A673 (cell line): ENCODE results near the gene ENAM.

Source experiments
- CTCF ChIP-seq: fragments of 300-800, 200-600 bp; sonication (generic); conservative IDR thresholded peaks from 2 replicates; pipeline ENCODE4 v1.5.1; 2017; ENCODE audit warnings: low read depth, mild to moderate bottlenecking, antibody characterized with exemption, low read length, moderate library complexity, mixed read lengths
- EZH2 ChIP-seq: fragments of 200-600 bp; sonication (generic); IDR thresholded peaks from 2 replicates; pipeline ENCODE4 v1.6.1; 2017; ENCODE audit warnings: borderline replicate concordance, low read depth, mild to moderate bottlenecking, mixed read lengths, antibody characterized with exemption, low read length; ENCODE audit not compliant: poor library complexity, severe bottlenecking

DNA sequence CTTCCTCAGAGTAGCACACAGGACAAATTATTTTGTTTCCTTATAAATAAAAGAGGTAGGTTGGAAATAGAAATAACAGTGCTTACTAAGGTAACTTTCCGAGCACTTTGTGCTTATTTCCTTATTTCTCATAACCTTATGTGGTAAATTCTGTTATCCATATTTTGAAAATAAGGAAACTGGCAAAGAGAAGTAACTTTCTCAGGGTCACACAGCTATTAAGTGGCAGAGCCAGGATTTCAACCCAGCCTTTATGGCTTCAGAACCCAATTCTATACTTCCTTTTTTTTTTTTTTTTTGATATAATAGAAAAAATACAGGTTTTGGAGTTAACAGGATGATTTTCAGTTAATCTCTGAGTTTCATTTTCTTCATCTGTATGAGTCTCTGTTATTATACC lies 63.1 kb downstream of the ENAM start:
- TF ChIP-seq CTCF (no peak), EZH2 (no peak)
